C4-2B (cell line): ENCODE measurements around the gene ENTPD1.
"Not testable (repeated sequence)": the region's sequence is repeated elsewhere in the genome, so short reads cannot be mapped to it uniquely, and the experiment has no call there.

Source experiments
- H3K27ac ChIP-seq: fragments of 450-650 bp; 2 replicates; pipeline ENCODE4 v1.5.1; 2017
- ZFX ChIP-seq: fragments of 450-650 bp; IDR thresholded peaks from 2 replicates; pipeline ENCODE4 v1.6.1; 2017
- TF ChIP-seq, protein P1 (sequence below): fragments of 450-650 bp; conservative IDR thresholded peaks from 2 replicates; pipeline ENCODE4 v1.5.1; 2017; ENCODE audit warnings: mild to moderate bottlenecking

ENTPD1 gene

DNA sequence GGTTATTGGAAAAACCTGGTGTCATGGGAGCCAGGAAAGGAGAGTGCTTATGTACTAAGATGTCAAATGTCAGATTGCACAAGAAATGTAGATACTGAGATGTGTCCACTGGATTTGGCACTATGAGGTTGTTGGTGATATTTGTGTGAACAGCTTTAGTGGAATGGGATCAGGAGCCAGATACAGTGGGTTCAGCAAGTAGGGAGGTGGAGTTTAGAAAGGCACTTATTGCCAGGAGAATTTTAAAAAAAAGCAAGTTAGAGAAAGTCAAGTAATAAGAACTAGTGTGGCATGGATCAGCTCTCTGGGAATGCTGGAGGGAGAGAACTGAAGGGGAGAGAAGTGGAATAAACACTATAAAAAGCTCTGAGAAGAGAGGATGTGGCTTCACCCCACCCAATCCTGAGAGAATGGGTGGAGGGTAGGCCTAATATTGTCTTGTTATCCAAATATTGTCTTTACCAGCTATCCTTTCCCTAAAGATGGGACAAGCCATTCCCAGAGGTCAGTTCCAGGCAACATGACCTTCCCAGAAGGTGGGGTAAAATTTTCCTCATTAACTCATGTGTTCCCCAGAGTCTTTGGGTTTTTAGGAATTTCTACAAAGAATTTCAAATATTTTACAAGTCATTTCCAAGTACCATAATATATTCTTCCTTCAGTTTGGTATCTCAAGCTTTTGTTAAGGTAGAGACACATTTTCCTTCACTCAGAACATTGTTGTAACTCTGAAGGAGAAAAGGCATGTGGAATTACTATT, 42.3 kb downstream of the ENTPD1 start:
- no peak overlapping the region for H3K27ac ChIP-seq
- TF ChIP-seq, protein P1, sequence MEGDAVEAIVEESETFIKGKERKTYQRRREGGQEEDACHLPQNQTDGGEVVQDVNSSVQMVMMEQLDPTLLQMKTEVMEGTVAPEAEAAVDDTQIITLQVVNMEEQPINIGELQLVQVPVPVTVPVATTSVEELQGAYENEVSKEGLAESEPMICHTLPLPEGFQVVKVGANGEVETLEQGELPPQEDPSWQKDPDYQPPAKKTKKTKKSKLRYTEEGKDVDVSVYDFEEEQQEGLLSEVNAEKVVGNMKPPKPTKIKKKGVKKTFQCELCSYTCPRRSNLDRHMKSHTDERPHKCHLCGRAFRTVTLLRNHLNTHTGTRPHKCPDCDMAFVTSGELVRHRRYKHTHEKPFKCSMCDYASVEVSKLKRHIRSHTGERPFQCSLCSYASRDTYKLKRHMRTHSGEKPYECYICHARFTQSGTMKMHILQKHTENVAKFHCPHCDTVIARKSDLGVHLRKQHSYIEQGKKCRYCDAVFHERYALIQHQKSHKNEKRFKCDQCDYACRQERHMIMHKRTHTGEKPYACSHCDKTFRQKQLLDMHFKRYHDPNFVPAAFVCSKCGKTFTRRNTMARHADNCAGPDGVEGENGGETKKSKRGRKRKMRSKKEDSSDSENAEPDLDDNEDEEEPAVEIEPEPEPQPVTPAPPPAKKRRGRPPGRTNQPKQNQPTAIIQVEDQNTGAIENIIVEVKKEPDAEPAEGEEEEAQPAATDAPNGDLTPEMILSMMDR = no peak

DNA sequence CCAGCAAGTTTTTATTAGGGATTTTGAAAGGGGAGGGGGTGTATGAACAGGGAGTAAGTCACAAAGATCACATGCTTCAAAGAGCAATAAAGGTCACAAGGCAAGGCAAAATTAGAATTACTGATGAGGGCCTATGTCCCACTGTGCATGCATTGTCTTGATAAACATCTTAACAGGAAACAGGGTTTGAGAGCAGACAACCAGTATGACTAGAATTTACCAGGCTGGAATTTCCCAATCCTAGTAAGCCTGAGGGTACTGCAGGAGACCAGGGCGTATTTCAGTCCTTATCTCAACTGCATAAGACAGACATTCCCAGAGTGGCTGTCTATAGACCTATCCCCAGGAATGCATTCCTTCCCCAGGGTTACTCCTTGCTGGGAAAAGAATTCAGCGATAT, 44.3 kb downstream of the ENTPD1 start:
- H3K27ac ChIP-seq = not testable (repeated sequence)

DNA sequence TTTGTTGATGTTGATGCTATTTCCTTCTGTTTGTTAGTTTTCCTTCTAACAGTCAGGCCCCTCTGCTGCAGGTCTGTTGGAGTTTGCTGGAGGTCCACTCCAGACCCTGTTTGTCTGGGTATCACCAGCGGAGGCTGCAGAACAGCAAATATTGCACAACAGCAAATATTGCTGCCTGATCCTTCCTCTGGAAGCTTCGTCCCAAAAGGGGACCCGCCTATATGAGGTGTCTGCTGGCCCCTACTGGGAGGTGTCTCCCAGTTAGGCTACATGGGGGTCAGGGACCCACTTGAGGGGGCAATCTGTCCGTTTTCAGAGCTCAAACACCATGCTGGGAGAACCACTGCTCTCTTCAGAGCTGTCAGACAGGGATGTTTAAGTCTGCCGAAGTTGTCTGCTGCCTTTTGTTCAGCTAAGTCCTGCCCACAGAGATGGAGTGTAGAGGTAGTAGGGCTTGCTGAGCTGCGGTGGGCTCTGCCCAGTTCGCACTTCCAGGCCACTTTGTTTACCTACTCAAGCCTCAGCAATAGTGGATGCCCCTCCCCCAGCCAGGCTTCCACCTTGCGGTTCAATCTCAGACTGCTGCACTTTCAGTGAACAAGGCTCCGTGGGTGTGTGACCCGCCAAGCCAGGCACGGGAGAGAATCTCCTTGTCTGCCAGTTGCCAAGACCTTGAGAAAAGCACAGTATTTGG, 50.9 kb downstream of the ENTPD1 start:
- not testable (repeated sequence) for H3K27ac ChIP-seq

DNA sequence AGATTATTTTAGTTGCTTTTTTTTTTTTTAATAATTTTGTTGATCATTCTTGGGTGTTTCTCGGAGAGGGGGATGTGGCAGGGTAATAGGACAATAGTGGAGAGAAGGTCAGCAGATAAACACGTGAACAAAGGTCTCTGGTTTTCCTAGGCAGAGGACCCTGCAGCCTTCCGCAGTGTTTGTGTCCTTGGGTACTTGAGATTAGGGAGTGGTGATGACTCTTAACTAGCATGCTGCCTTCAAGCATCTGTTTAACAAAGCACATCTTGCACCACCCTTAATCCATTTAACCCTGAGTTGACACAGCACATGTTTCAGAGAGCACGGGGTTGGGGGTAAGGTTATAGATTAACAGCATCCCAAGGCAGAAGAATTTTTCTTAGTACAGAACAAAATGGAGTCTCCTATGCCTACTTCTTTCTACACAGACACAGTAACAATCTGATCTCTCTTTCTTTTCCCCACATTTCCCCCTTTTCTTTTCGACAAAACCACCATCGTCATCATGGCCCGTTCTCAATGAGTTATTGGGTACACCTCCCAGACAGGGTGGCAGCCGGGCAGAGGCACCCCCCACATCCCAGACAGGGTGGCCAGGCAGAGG, 52.8 kb downstream of the ENTPD1 start:
- not testable (repeated sequence) for H3K27ac ChIP-seq

DNA sequence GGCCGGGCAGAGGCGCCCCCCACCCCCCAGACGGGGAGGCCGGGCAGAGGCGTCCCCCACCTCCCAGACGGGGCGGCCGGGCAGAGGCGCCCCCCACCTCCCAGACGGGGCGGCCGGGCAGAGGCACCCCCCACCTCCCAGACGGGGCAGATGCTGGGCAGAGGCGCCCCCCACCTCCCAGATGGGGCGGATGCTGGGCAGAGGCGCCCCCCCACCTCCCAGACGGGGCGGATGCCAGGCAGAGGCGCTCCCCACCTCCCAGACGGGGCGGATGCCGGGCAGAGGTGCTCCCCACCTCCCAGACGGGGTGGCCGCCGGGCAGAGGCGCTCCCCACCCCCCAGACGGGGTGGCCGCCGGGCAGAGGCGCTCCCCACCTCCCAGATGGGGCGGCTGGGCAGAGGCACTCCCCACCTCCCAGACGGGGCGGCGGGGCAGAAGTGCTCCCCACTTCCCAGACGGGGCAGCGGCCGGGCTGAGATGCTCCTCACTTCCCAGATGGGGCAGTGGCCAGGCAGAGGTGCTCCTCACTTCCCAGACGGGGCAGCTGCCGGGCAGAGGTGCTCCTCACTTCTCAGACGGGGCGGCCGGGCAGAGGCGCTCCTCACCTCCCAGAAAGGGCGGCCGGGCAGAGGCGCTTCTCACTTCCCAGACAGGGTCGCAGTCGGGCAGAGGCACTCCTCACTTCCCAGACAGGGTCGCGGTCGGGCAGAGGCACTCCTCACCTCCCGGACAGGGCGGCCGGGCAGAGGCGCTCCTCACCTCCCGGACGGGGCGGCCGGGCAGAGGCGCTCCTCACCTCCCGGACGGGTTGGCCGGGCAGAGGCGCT, 53.6 kb downstream of the ENTPD1 start:
- TF ChIP-seq, protein P1 = no peak
- H3K27ac ChIP-seq = no peak overlapping the region

DNA sequence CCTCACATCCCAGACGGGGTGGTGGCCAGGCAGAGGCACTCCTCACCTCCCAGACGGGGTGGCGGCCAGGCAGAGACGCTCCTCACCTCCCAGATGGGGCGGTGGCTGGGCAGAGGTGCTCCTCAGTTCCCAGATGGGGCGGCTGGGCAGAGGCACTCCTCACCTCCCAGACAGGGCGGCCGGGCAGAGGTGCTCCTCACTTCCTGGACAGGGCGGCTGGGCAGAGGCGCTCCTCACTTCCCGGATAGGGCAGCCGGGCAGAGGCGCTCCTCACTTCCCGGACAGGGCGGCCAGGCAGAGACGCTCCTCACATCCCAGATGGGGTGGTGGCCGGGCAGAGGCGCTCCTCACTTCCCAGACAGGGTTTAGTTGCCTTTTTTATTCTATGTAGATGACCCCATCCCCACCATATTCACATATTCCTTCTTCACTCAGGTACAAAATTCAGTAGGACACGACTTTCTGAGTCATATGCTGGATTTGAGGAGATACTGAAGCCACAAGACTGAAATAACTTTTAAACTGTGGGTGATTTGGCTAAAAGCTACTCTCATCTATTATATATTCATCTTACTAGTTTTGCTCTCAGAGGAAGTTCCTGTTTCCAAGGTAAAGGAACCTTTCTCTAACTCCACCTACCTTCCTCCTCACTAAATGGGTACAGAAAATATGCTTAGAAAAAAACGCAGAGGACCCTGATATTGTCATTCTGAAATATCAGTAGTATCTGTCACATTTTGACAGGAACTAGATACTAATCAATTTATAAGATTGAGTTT, 54.4 kb downstream of the ENTPD1 start:
- no peak overlapping the region for H3K27ac ChIP-seq
- TF ChIP-seq, protein P1 = no peak
- TF ChIP-seq ZFX = no peak

DNA sequence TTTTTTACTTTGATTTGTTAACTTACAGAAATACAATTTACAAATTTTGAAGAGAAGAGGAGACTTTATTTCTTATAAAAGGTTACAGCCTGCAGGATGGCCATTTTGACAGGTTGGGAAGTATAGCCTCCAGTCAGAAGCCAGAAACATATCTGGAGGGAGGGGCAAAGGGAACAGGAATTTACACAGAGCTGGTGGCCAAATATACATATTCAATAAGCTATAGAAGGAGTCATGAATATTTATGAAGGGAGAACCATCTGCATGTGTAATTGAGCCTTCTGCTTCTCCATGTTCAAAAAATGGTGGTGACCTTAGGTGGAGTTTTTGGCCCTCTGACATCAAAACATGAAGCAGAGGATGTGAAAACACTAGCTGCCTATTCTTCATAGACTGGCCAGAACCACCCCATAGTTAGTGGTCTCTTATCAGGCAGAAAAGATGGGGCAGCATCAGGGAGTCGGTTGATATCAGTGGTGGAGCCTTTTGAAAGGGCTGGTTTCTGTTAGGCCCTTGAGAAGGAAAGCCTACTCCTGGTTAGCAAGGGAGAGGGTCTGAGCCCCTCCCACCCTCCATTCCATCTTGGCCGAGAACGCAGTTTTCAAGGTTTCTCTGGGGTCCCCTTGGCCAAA, 57.2 kb downstream of the ENTPD1 start:
- TF ChIP-seq, protein P1 = no peak
- TF ChIP-seq ZFX = no peak
- no peak overlapping the region for H3K27ac ChIP-seq

DNA sequence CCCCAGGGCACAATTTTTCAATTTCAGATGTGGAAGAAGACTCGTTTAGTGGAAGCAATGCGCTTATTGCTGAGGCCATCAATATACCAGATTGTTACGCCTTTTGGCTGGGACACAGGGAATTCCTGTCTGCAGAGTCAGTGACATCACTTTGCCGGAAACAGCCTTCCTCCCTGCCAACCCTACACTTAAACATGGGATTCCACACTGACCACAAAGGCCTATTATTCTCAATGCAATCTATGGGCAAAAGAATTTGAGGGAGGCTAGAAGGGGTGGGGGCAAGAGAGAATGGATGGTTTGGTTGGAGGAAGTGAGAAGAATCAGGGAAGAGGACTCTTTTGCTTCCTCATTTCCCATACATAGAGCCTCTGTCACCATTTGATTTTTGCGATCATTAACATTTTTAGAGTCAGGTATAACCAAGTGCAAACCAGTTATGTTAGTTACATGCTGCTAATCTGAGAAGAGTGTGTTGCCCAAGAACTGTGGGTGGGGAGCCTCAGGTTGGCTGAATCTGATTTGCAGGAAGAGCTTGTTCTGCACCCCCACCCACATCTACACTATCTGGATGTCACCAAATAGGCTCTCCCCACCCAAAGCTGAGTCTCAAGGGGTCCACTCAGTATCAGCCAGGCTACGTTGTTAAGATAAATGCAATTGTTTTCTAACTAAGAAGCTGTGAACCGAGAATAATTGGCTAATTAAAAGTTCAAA, 58.2 kb downstream of the ENTPD1 start:
- TF ChIP-seq ZFX = no peak
- TF ChIP-seq, protein P1 = no peak
- no peak overlapping the region for H3K27ac ChIP-seq
